ENCODE data around the gene NTF3. TPM values are rescaled to one million over a fixed set of nuclear protein-coding genes. Genes with fewer than 3 reads are reported as not detected.

The NTF3 gene
- total RNA-seq, 2 donors from 2014 or later = 0.63 to 0.67 TPM

GRCh38 chr12:5537771-5538170 lies 105.9 kb downstream of the NTF3 start:
- Histone ChIP-seq H3K27ac (no peak overlapping the region), H3K4me1 (no peaks in the 10 kb centered on the region), H3K9me3 (no peaks in the 10 kb centered on the region), H3K4me3 (no peak overlapping the region), H3K27me3 (no peaks in the 10 kb centered on the region), H3K36me3 (no peaks in the 10 kb centered on the region)
- TF ChIP-seq CTCF (IDR thresholded peaks at IDR 0.05) = no peak
- no peak for DNase-seq (ENCODE audit: low spot score)
